Mucosa of descending colon (tissue), 3 donors: ENCODE results near the gene NPW. TPM values are rescaled to one million over a fixed set of nuclear protein-coding genes. Genes with fewer than 3 reads are reported as not detected.
A peak's percentile ranks its signal among the peaks of the same experiment; 100 is the strongest.

ENCODE experiments used
- ATAC-seq: fragments of 200-7000 bp; cut with Tn5 transposase; one replicate; pipeline ENCODE4 v1.9.1; 2020; ENCODE audit warnings: mild to moderate bottlenecking, moderate library complexity
- DNase-seq, 3 donors: peaks; one replicate each; pipeline ENCODE4 v3.0.0-alpha.2; 2020
- H3K36me3 ChIP-seq: fragments of 200-600 bp; one replicate; pipeline ENCODE4 v1.8.0; 2021; ENCODE audit warnings: low read depth, mild to moderate bottlenecking
- H3K4me1 ChIP-seq: fragments of 200-600 bp; one replicate; pipeline ENCODE4 v1.8.0; 2021; ENCODE audit warnings: low read depth, mild to moderate bottlenecking
- H3K4me3 ChIP-seq: fragments of 200-600 bp; one replicate; pipeline ENCODE4 v1.8.0; 2021; ENCODE audit warnings: mild to moderate bottlenecking
- H3K9me3 ChIP-seq: fragments of 200-600 bp; one replicate; pipeline ENCODE4 v1.8.0; 2021; ENCODE audit warnings: mild to moderate bottlenecking
- CTCF ChIP-seq: fragments of 200-600 bp; IDR thresholded peaks from one replicate; pipeline ENCODE4 v1.8.0; 2022; ENCODE audit warnings: antibody characterized with exemption, mild to moderate bottlenecking
- intact Hi-C, 2 donors: fragments of 100-400 bp; cut with DNase I in 1 of 2; cut with micrococcal nuclease in 1 of 2; formaldehyde crosslinking; loops; one replicate each; pipeline versions ENCODE4 v1.11.0 to v1.11.1; 2022; cut with DNase I, micrococcal nuclease
- total RNA-seq, 3 donors: library from RNA; stranded (reverse); fragmentation: NEBNext Ultra II Directional in 2 of 3; extraction: Animal tissue kit (Norgen Biotek cat#: 25700) in 2 of 3; gene quantifications; one replicate each; pipeline versions ENCODE4 v1.2.1 to v1.2.4, GENCODE V29; 2021 to 2023
- donor health status: DM: no; HTN: no; CAD: no; lungs with moderate emphysema.
- donor health status: DM: no; HTN: no; CAD: no.
- donor health status: DM: no; HTN: yes; CAD: no.

NPW gene
- total RNA-seq, 3 donors from 2014 or later, result 0.32 to 2.1 (median 0.60) TPM

- ATAC-seq, result no peak
- H3K4me3 ChIP-seq, result no peak overlapping the region
- no peak for DNase-seq
- no peak for TF ChIP-seq CTCF
- H3K4me1 ChIP-seq, result peaks cover 46% of the 10 kb centered on the region
- no peaks in the 10 kb centered on the region for H3K36me3 ChIP-seq
- intact Hi-C loops, result no loop called here
- H3K9me3 ChIP-seq, result no peaks in the 10 kb centered on the region
Measured at GRCh38 chr16:2037115-2037514, 17.5 kb downstream of the NPW start.

- ATAC-seq (no peak), DNase-seq (no peak)
- H3K4me3 ChIP-seq, result no peak overlapping the region
- H3K4me1 ChIP-seq, result peaks cover 50% of the 10 kb centered on the region
- intact Hi-C loops, result no loop called here
- H3K9me3 ChIP-seq, result no peaks in the 10 kb centered on the region
- TF ChIP-seq CTCF, result no peak
- no peaks in the 10 kb centered on the region for H3K36me3 ChIP-seq
Measured at GRCh38 chr16:2037647-2038381, 18.2 kb downstream of the NPW start.

GRCh38 chr16:2038382-2039231 lies 19.0 kb downstream of the NPW start:
- DNase-seq, result no peak

GRCh38 chr16:2039274-2040031 lies 19.9 kb downstream of the NPW start:
- H3K9me3 ChIP-seq, result no peaks in the 10 kb centered on the region
- H3K4me1 ChIP-seq, result peaks cover 66% of the 10 kb centered on the region
- ATAC-seq (peak; percentile 16), DNase-seq (peak; percentile 76 to 87 (median 80))
- H3K4me3 ChIP-seq, result no peak overlapping the region
- intact Hi-C loops, result no loop called here
- H3K36me3 ChIP-seq, result no peaks in the 10 kb centered on the region
- no peak for TF ChIP-seq CTCF

More at GRCh38 chr16:2038382-2039231, 19.0 kb downstream of the NPW start:
- no peak overlapping the region for H3K4me3 ChIP-seq
- TF ChIP-seq CTCF, result no peak
- no peaks in the 10 kb centered on the region for H3K9me3 ChIP-seq
- no peaks in the 10 kb centered on the region for H3K36me3 ChIP-seq
- H3K4me1 ChIP-seq, result peaks cover 58% of the 10 kb centered on the region
- no peak for ATAC-seq
- intact Hi-C loops, result no loop called here

GRCh38 chr16:2040041-2040786 lies 20.6 kb downstream of the NPW start:
- DNase-seq (no peak), ATAC-seq (no peak)
- no peak for TF ChIP-seq CTCF
- H3K4me1 ChIP-seq, result peaks cover 69% of the 10 kb centered on the region
- no peaks in the 10 kb centered on the region for H3K9me3 ChIP-seq
- no peak overlapping the region for H3K4me3 ChIP-seq
- intact Hi-C loops, result no loop called here
- no peaks in the 10 kb centered on the region for H3K36me3 ChIP-seq
